K562 (cell line): Measurements from ENCODE around the gene BCL2L12. TPM values are rescaled to one million over a fixed set of nuclear protein-coding genes. Genes with fewer than 3 reads are reported as not detected.
A peak's percentile ranks its signal among the peaks of the same experiment; 100 is the strongest.

Experiments used
- ATAC-seq: fragments of 200-7000 bp; cut with Tn5 transposase; 3 replicates; pipeline ENCODE4 v1.9.1; 2020; ENCODE audit warnings: moderate library complexity
- BruUV-seq: library from RNA; stranded (reverse); fragments of 400-500 nt; replicated peaks from 2 replicates; lab custom pipeline; 2021; lab: Mats Ljungman, UMichigan
- CTCF ChIA-PET: fragments of 300-600 bp; formaldehyde crosslinking; extraction: SDS; loops from one replicate; lab custom pipeline; 2021; ENCODE audit warnings: low intra/inter-chr PET ratio; lab: Yijun Ruan, JAX
- POLR2A ChIA-PET: fragments of 300-600, 350-650 bp; sonication (Branson Sonifier 250); formaldehyde crosslinking; extraction: SDS; loops from one replicate; lab custom pipeline; 2021; ENCODE audit warnings: antibody characterized with exemption, inconsistent platforms; lab: Yijun Ruan, JAX
- DNase-seq, 4 experiments: peaks; one replicate each; pipeline versions ENCODE4 v3.0.0 to v3.0.0-alpha.2; 2011 to 2018; ENCODE audit warnings: low spot score in 3 of 4, mixed read lengths in 3 of 4; ENCODE audit errors: extremely low read depth in 1 of 4
- FAIRE-seq: peaks from 2 replicates; lab custom pipeline; 2011; peaks lifted over from hg19 to GRCh38; lab: Jason Lieb, UNC
- H2AFZ ChIP-seq: 2 replicates; pipeline ENCODE4 v1.6.0; 2011; ENCODE audit warnings: low read depth, low read length, control low read depth, inconsistent platforms
- H3K27ac ChIP-seq: fragments of 200-600 bp; 3 replicates; pipeline ENCODE4 v1.8.0; 2011; ENCODE audit warnings: low read depth, mild to moderate bottlenecking, control low read depth, inconsistent platforms, low read length, moderate library complexity, mixed read lengths; ENCODE audit errors: extremely low read depth
- H3K27me3 ChIP-seq, 2 experiments: fragments of 300-600 bp in 1 of 2; 2 replicates in 1 of 2; 3 replicates in 1 of 2; pipeline versions ENCODE4 v1.6.0 to v1.8.0; 2011; ENCODE audit warnings: inconsistent platforms in 2 of 2, low read length in 2 of 2, mild to moderate bottlenecking in 1 of 2, mixed read lengths in 1 of 2, moderate library complexity in 1 of 2; ENCODE audit not compliant: control insufficient read depth in 2 of 2, insufficient read depth in 2 of 2
- H3K36me3 ChIP-seq: fragments of 300-600 bp; 3 replicates; pipeline ENCODE4 v1.8.0; 2011; ENCODE audit warnings: mild to moderate bottlenecking, low read length, inconsistent platforms; ENCODE audit not compliant: control insufficient read depth, insufficient read depth
- H3K4me1 ChIP-seq, 2 experiments: fragments of 200-600 bp in 1 of 2; replicated peaks in 1 of 2; 2 replicates in 1 of 2; 3 replicates in 1 of 2; pipeline versions ENCODE4 v1.5.1 to v1.8.0; 2011; ENCODE audit warnings: inconsistent platforms in 2 of 2, low read length in 2 of 2, mild to moderate bottlenecking in 1 of 2, mixed read lengths in 1 of 2, moderate library complexity in 1 of 2; ENCODE audit not compliant: control insufficient read depth in 2 of 2, insufficient read depth in 2 of 2
- H3K4me2 ChIP-seq: 2 replicates; pipeline ENCODE4 v1.6.1; 2011; ENCODE audit warnings: low read length, control low read depth, inconsistent platforms, mixed read lengths; ENCODE audit not compliant: insufficient read depth
- H3K4me3 ChIP-seq: fragments of 200-600 bp; sonication (generic), shearing (Covaris generic); 2 replicates; pipeline ENCODE4 v1.5.1; 2016; ENCODE audit warnings: control low read depth, inconsistent platforms
- H3K79me2 ChIP-seq: fragments of 200-600 bp; 3 replicates; pipeline ENCODE4 v1.8.0; 2011; ENCODE audit warnings: low read length, inconsistent platforms; ENCODE audit not compliant: control insufficient read depth, insufficient read depth
- H3K9ac ChIP-seq, 2 experiments: 2 replicates each; pipeline versions ENCODE4 v1.6.0 to v1.6.1; 2011; ENCODE audit warnings: low read depth in 2 of 2, low read length in 2 of 2, control low read depth in 1 of 2, inconsistent platforms in 1 of 2, mild to moderate bottlenecking in 1 of 2, mixed read lengths in 1 of 2; ENCODE audit not compliant: insufficient read depth in 1 of 2
- H3K9me1 ChIP-seq: one replicate; pipeline ENCODE4 v1.6.0; 2011; ENCODE audit warnings: inconsistent platforms, mild to moderate bottlenecking, low read length, moderate library complexity; ENCODE audit not compliant: control insufficient read depth, insufficient read depth
- H3K9me3 ChIP-seq: replicated peaks from 2 replicates; pipeline ENCODE4 v1.5.1; 2011; ENCODE audit warnings: low read depth, low read length, inconsistent platforms; ENCODE audit not compliant: control insufficient read depth, insufficient read depth
- H4K20me1 ChIP-seq: replicated peaks from 2 replicates; pipeline ENCODE4 v1.6.1; 2011; ENCODE audit warnings: low read length, inconsistent platforms, mixed read lengths; ENCODE audit not compliant: control insufficient read depth, insufficient read depth
- BCOR ChIP-seq: fragments of 450-650 bp; IDR thresholded peaks from 2 replicates; pipeline ENCODE4 v1.6.1; 2016
- C11orf30 ChIP-seq: fragments of 450-650 bp; IDR thresholded peaks from 2 replicates; pipeline ENCODE4 v1.6.1; 2016; ENCODE audit warnings: low read depth, mild to moderate bottlenecking
- CGGBP1 ChIP-seq: fragments of 250-450 bp; sonication (Bioruptor Pico); IDR thresholded peaks from 2 replicates; pipeline ENCODE4 v1.9.0; 2021; ENCODE audit warnings: mild to moderate bottlenecking
- ESRRA ChIP-seq: fragments of 450-650 bp; IDR thresholded peaks from 2 replicates; pipeline ENCODE4 v1.6.1; 2014; ENCODE audit warnings: low read depth, mild to moderate bottlenecking, moderate library complexity, borderline replicate concordance
- ESRRB ChIP-seq: fragments of 250-450 bp; sonication (Bioruptor Pico); IDR thresholded peaks from 2 replicates; pipeline ENCODE4 v1.5.0; 2020; ENCODE audit warnings: mild to moderate bottlenecking, moderate library complexity, borderline replicate concordance
- FOXP4 ChIP-seq: sonication (generic); formaldehyde crosslinking; IDR thresholded peaks from 2 replicates; pipeline ENCODE4 v1.8.0; 2022; ENCODE audit warnings: mild to moderate bottlenecking, missing genetic modification reagents, borderline replicate concordance
- HDAC2 ChIP-seq: fragments of 450-650 bp; IDR thresholded peaks from 2 replicates; pipeline ENCODE4 v1.6.1; 2016; ENCODE audit warnings: mild to moderate bottlenecking
- JUND ChIP-seq, 2 experiments: IDR thresholded peaks; 2 replicates in 1 of 2; 3 replicates in 1 of 2; pipeline ENCODE4 v1.6.1; 2011; ENCODE audit warnings: borderline replicate concordance in 2 of 2, low read depth in 2 of 2, low read length in 2 of 2, improper control_type of control experiment in 1 of 2, missing biosample characterization in 1 of 2, missing genetic modification characterization in 1 of 2, missing genetic modification reagents in 1 of 2
- MEIS2 ChIP-seq: fragments of 450-650 bp; IDR thresholded peaks from 2 replicates; pipeline ENCODE4 v1.6.1; 2014; ENCODE audit warnings: mild to moderate bottlenecking; ENCODE audit not compliant: partially characterized antibody
- RBM25 ChIP-seq: fragments of 200-400 bp; formaldehyde crosslinking; IDR thresholded peaks from 2 replicates; pipeline ENCODE4 v1.6.1; 2018; ENCODE audit warnings: low read length, low read depth, moderate library complexity; ENCODE audit not compliant: severe bottlenecking
- SIRT6 ChIP-seq: IDR thresholded peaks from one replicate; pipeline ENCODE4 v1.6.1; 2012; ENCODE audit warnings: low read depth, mild to moderate bottlenecking, control low read depth, inconsistent platforms, low read length, moderate library complexity
- SMAD1 ChIP-seq: fragments of 150-350 bp; IDR thresholded peaks from 2 replicates; pipeline ENCODE4 v1.6.1; 2014; ENCODE audit warnings: low read length, low read depth; ENCODE audit not compliant: partially characterized antibody
- SREBF2 ChIP-seq: sonication (generic); formaldehyde crosslinking; IDR thresholded peaks from 2 replicates; pipeline ENCODE4 v1.4.0; 2020; ENCODE audit warnings: mild to moderate bottlenecking, missing genetic modification reagents
- STAG1 ChIP-seq: sonication (generic); formaldehyde crosslinking; IDR thresholded peaks from 2 replicates; pipeline ENCODE4 v1.5.0; 2020; ENCODE audit warnings: missing genetic modification reagents, borderline replicate concordance
- ZBTB9 ChIP-seq: fragments of 450-650 bp; formaldehyde crosslinking; IDR thresholded peaks from 2 replicates; pipeline ENCODE4 v1.4.0; 2020; ENCODE audit warnings: mild to moderate bottlenecking, moderate library complexity
- ZNF217 ChIP-seq: sonication (generic); formaldehyde crosslinking; IDR thresholded peaks from 2 replicates; pipeline ENCODE4 v1.8.0; 2022; ENCODE audit warnings: mild to moderate bottlenecking, missing genetic modification reagents
- ZNF431 ChIP-seq: sonication (generic); formaldehyde crosslinking; IDR thresholded peaks from 2 replicates; pipeline ENCODE4 v1.8.0; 2022; ENCODE audit warnings: mild to moderate bottlenecking, missing genetic modification reagents
- ZNF780A ChIP-seq: fragments of 250-450 bp; sonication (Bioruptor Pico); IDR thresholded peaks from 2 replicates; pipeline ENCODE4 v1.5.0; 2021; ENCODE audit warnings: mild to moderate bottlenecking
- WGBS: fragments of 100-300 bp; shearing (Covaris generic); methylation state at CpG from one replicate; pipeline ENCODE4 v1.1.6; 2016; ENCODE audit warnings: low coverage, mixed read lengths; ENCODE audit not compliant: insufficient coverage; ENCODE audit errors: missing lambda C conversion rate; 5-methylcytosine and 5-hydroxymethylcytosine counted together
- in situ Hi-C: fragments of 300-500 bp; cut with MboI; formaldehyde crosslinking; loops from 4 replicates; pipeline ENCODE4 v1.15.0; 2018; ENCODE audit warnings: inconsistent platforms, mixed read lengths
- intact Hi-C: fragments of 100-400 bp; cut with micrococcal nuclease; formaldehyde crosslinking; loops from 2 replicates; pipeline ENCODE4 v1.14.2; 2022
- polyA plus RNA-seq, 8 experiments: library from polyadenylated mRNA; depleted of rRNA in 4 of 8; stranded (reverse) in 5 of 8; unstranded in 3 of 8; fragments of >200 nt; fragmentation: Nextera tagmentation in 2 of 8; fragmentation: Illumina TruSeq in 1 of 8; extraction: Ambion mirVana in 2 of 8; extraction: Trizol in 1 of 8; gene quantifications; 2 replicates each; pipeline versions ENCODE4 v1.2.1 to v1.2.3, GENCODE V29; 2011 to 2014; ENCODE audit warnings: inconsistent platforms in 1 of 8, missing spikeins in 1 of 8
- total RNA-seq, 7 experiments: library from RNA; depleted of rRNA in 6 of 7; stranded (reverse); fragments of >200 nt in 6 of 7; fragmentation: Illumina TruSeq in 2 of 7; extraction: Trizol in 2 of 7; gene quantifications; 2 replicates each; pipeline versions ENCODE4 v1.2.1 to v1.2.3, GENCODE V29; 2011 to 2021; ENCODE audit warnings: low replicate concordance in 1 of 7

Gene BCL2L12
- total and polyA plus RNA-seq, 9 of the 15 experiments (the other 6 are each of a cell fraction or from before 2014, with no cell fraction given), result 7.4 to 263 (median 81.2) TPM

- TF ChIP-seq ZBTB9, result no peak
- peak; percentile 87 for TF ChIP-seq MEIS2
- no peak for TF ChIP-seq SIRT6
- TF ChIP-seq JUND (IDR thresholded peaks at IDR 0.05; ENCODE audit: borderline replicate concordance, low read depth, low read length), result 0 out of 2 replicates have a peak, but pooled peaks have one; percentile 23
- TF ChIP-seq JUND (tag; IDR thresholded peaks at IDR 0.05; ENCODE audit: borderline replicate concordance, low read depth, low read length), result no peak
- no peak for TF ChIP-seq CGGBP1 (CRISPR knock-in tag)
- TF ChIP-seq C11orf30, result peak; percentile 23; the same call in 1 of the 2 replicates
- no peak for TF ChIP-seq ESRRB
Measured at GRCh38 chr19:49665351-49666119, at the start of gene BCL2L12, which contains the start of gene IRF3 (continued).

GRCh38 chr19:49616532-49616931 lies 49.2 kb upstream of the BCL2L12 start:
- Histone ChIP-seq H3K79me2 (peaks cover 3% of the 10 kb centered on the region; the same call in 1 of the 3 replicates), H3K4me1 (peaks cover 0 to 10% of the 10 kb centered on the region in 2 experiments; a peak in 2 of 5 replicates), H3K9me3 (no peaks in the 10 kb centered on the region), H3K27ac (no peak overlapping the region), H4K20me1 (no peaks in the 10 kb centered on the region; the same call in 1 of the 2 replicates), H3K27me3 (no peaks in the 10 kb centered on the region), H3K9ac (no peak overlapping the region), H3K36me3 (peaks cover 72% of the 10 kb centered on the region; the same call in 1 of the 3 replicates), H3K4me3 (no peak overlapping the region), H2AFZ (no peak overlapping the region), H3K4me2 (no peak overlapping the region), H3K9me1 (peaks cover 2% of the 10 kb centered on the region)
- CTCF ChIA-PET, result no interaction called here
- no peak for FAIRE-seq
- ATAC-seq, result no peak
- POLR2A ChIA-PET, result interaction anchor here (0.9 to 1.4 kb wide), 3 partner anchors 11 to 25 kb away, joined by 3 to 6 read pairs (median 3); partner anchors contain the start of gene SCAF1
- no peak for DNase-seq
- BruUV-seq, result no TSS peak
- in situ Hi-C loops, result no loop called here
- 98% methylated on average over 7 of the region's 7 CpGs for WGBS
- intact Hi-C loops, result no loop called here
- TF ChIP-seq HDAC2, result peak; percentile 47; the same call in 1 of the 2 replicates
- TF ChIP-seq RBM25, result peak; percentile 74
- TF ChIP-seq SMAD1, result no peak
- TF ChIP-seq ESRRA, result 0 out of 2 replicates have a peak, but pooled peaks have one; percentile 14
- TF ChIP-seq ZNF217, result no peak
- no peak for TF ChIP-seq ZNF431
- TF ChIP-seq SREBF2 (CRISPR knock-in tag), result no peak
- no peak for TF ChIP-seq FOXP4 (CRISPR knock-in tag)
- TF ChIP-seq STAG1 (CRISPR knock-in tag), result peak; percentile 23; the same call in 1 of the 2 replicates
- peak; percentile 82 for TF ChIP-seq BCOR
- TF ChIP-seq ZNF780A, result no peak
